Right lobe of liver (tissue), 4 donors: Measurements from ENCODE around the gene MYO5A.

ENCODE experiments used
- CTCF ChIP-seq, 4 donors: fragments of 200-600 bp in 3 of 4; fragments of 450-650 bp in 1 of 4; IDR thresholded peaks; one replicate each; pipeline versions ENCODE4 v1.5.1 to v1.8.0; 2016 to 2022; ENCODE audit warnings: antibody characterized with exemption in 4 of 4, mild to moderate bottlenecking in 2 of 4
- POLR2A ChIP-seq: fragments of 450-650 bp; IDR thresholded peaks from one replicate; pipeline ENCODE4 v1.6.1; 2017; ENCODE audit warnings: antibody characterized with exemption, mild to moderate bottlenecking
- donor health status: DM: no; HTN: no; CAD: no.
- donor health status: DM: no; HTN: no; CAD: no.
- donor health status: DM: no; HTN: yes; CAD: no.

GRCh38 chr15:52558196-52558595, 29.5 kb upstream of the MYO5A start:
- TF ChIP-seq CTCF (IDR thresholded peaks at IDR 0.05) (no peak), POLR2A (no peak)
